Smooth muscle cell (in vitro differentiated cells): ENCODE results near the gene PNN. TPM values are rescaled to one million over a fixed set of nuclear protein-coding genes. Genes with fewer than 3 reads are reported as not detected.
"Not testable (repeated sequence)": the region's sequence is repeated elsewhere in the genome, so short reads cannot be mapped to it uniquely, and the experiment has no call there.

Experiments used
- DNase-seq: peaks from one replicate; lab custom pipeline; 2025; ENCODE audit not compliant: unreplicated experiment; lab: John Stamatoyannopoulos, UW
- H2AFZ ChIP-seq: fragments of 200-600 bp; sonication (generic); 2 replicates; pipeline ENCODE4 v1.6.0; 2016; ENCODE audit warnings: antibody characterized with exemption, low read depth, mild to moderate bottlenecking
- H3F3A ChIP-seq: fragments of 200-600 bp; sonication (generic); 2 replicates; pipeline ENCODE4 v1.6.0; 2017; ENCODE audit warnings: antibody characterized with exemption, low read depth
- H3K27ac ChIP-seq: fragments of 200-600 bp; sonication (generic); 2 replicates; pipeline ENCODE4 v1.5.1; 2016; ENCODE audit warnings: low read depth, mild to moderate bottlenecking
- H3K27me3 ChIP-seq: fragments of 200-600 bp; sonication (generic); 2 replicates; pipeline ENCODE4 v1.6.1; 2016; ENCODE audit warnings: low read depth, mild to moderate bottlenecking
- H3K36me3 ChIP-seq: fragments of 200-600 bp; sonication (generic); 2 replicates; pipeline ENCODE4 v1.5.1; 2016; ENCODE audit warnings: low read depth
- H3K4me1 ChIP-seq: fragments of 200-600 bp; sonication (generic); 2 replicates; pipeline ENCODE4 v1.5.1; 2016; ENCODE audit warnings: low read depth
- H3K4me2 ChIP-seq: fragments of 200-600 bp; sonication (generic); 2 replicates; pipeline ENCODE4 v1.6.0; 2016; ENCODE audit warnings: mild to moderate bottlenecking
- H3K4me3 ChIP-seq: fragments of 200-600 bp; sonication (generic); 2 replicates; pipeline ENCODE4 v1.5.1; 2016; ENCODE audit warnings: mild to moderate bottlenecking
- H3K79me2 ChIP-seq: fragments of 200-600 bp; sonication (generic); 2 replicates; pipeline ENCODE4 v1.6.0; 2016; ENCODE audit warnings: low read depth, mild to moderate bottlenecking
- H3K9ac ChIP-seq: fragments of 200-600 bp; sonication (generic); 2 replicates; pipeline ENCODE4 v1.6.0; 2016; ENCODE audit warnings: low read depth
- H3K9me3 ChIP-seq: fragments of 200-600 bp; sonication (generic); replicated peaks from 2 replicates; pipeline ENCODE4 v1.5.1; 2016; ENCODE audit warnings: low read depth
- H4K20me1 ChIP-seq: fragments of 200-600 bp; sonication (generic); 2 replicates; pipeline ENCODE4 v1.6.0; 2016; ENCODE audit warnings: low read depth
- WGBS: methylation state at CpG from one replicate; pipeline ENCODE4 v1.1.7; 2016; ENCODE audit warnings: low lambda C conversion rate; 5-methylcytosine and 5-hydroxymethylcytosine counted together
- polyA plus RNA-seq: library from polyadenylated mRNA; unstranded; fragments of >200 nt; fragmentation: Nextera tagmentation; extraction: Ambion mirVana; gene quantifications from 2 replicates; pipeline ENCODE4 v1.2.1, GENCODE V29; 2016
- total RNA-seq: library from RNA; depleted of rRNA; stranded (reverse); fragments of >200 nt; gene quantifications from 2 replicates; pipeline ENCODE4 v1.2.3, GENCODE V29; 2014
- TF ChIP-seq, protein P1 (sequence below): fragments of 200-600 bp; sonication (generic); IDR thresholded peaks from 2 replicates; pipeline ENCODE4 v1.5.1; 2017; ENCODE audit warnings: borderline replicate concordance, mild to moderate bottlenecking, antibody characterized with exemption; ENCODE audit not compliant: insufficient read depth, poor library complexity, severe bottlenecking

Gene PNN
- total RNA-seq (30.7 and 34.0 TPM in 2 replicates), polyA plus RNA-seq (26.0 and 56.0 TPM in 2 replicates)

DNA sequence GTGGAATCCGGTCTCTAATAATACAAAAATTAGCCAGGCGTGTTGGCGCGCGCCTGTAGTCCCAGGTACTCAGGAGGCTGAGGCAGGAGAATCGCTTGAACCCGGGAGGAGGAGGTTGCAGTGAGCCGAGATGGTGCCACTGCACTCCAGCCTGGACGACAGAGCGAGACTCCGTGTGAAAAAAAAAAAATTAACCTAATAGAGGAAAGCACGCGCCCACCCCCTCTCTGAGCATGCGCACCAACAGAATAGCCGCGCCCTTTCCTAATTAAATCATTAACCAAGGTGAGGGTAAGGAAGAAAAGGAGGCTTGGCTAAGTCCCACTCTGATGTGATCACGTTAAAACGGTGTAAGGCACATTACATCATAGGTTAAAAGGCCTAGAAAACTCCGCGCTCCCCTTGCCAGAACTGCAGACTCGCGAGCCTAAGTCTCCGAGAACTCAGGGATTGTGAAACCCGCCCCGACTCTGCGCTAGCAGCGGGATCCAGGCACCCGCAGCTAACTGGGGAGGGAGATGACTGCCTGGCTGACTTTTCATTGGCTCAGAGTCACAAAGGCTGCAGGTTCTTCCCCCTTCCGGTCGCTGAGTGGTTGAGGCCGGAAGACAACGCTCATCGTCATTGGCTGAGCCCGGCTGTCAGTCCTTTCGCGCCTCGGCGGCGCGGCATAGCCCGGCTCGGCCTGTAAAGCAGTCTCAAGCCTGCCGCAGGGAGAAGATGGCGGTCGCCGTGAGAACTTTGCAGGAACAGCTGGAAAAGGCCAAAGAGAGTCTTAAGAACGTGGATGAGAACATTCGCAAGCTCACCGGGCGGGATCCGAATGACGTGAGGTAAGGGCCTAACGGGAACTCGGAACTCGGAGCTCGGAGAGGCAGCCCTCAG lies at the start of gene PNN:
Gene PNN, plus strand, starts transcription at position 695 of the 885 bp plus-strand sequence. Its CDS starts 26 bp downstream, at position 721.
- DNase-seq, result peak; percentile 83
- whole genome bisulfite sequencing, result 5% methylated on average over 51 of the region's 56 CpGs
- H3K9me3 ChIP-seq, result no peaks in the 10 kb centered on the region
- H3K27ac ChIP-seq, result peak within 1 kb of the TSS; percentile 89
- peak within 1 kb of the TSS; percentile 98 for H3K9ac ChIP-seq
- peak within 1 kb of the TSS; percentile 99 for H3K4me3 ChIP-seq
- peak within 1 kb of the TSS; percentile 98 for H3K4me2 ChIP-seq
- H3K4me1 ChIP-seq, result peaks cover 21% of the 10 kb centered on the region
- H3K36me3 ChIP-seq, result peaks cover 28% of the 10 kb centered on the region
- peaks cover 40% of the 10 kb centered on the region for H4K20me1 ChIP-seq
- peak within 1 kb of the TSS; percentile 37 for H2AFZ ChIP-seq
- no peaks in the 10 kb centered on the region for H3K27me3 ChIP-seq
- peaks cover 46% of the 10 kb centered on the region for H3K79me2 ChIP-seq
- peaks cover 20% of the 10 kb centered on the region for H3F3A ChIP-seq
- TF ChIP-seq, protein P1, sequence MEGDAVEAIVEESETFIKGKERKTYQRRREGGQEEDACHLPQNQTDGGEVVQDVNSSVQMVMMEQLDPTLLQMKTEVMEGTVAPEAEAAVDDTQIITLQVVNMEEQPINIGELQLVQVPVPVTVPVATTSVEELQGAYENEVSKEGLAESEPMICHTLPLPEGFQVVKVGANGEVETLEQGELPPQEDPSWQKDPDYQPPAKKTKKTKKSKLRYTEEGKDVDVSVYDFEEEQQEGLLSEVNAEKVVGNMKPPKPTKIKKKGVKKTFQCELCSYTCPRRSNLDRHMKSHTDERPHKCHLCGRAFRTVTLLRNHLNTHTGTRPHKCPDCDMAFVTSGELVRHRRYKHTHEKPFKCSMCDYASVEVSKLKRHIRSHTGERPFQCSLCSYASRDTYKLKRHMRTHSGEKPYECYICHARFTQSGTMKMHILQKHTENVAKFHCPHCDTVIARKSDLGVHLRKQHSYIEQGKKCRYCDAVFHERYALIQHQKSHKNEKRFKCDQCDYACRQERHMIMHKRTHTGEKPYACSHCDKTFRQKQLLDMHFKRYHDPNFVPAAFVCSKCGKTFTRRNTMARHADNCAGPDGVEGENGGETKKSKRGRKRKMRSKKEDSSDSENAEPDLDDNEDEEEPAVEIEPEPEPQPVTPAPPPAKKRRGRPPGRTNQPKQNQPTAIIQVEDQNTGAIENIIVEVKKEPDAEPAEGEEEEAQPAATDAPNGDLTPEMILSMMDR, result no peak

DNA sequence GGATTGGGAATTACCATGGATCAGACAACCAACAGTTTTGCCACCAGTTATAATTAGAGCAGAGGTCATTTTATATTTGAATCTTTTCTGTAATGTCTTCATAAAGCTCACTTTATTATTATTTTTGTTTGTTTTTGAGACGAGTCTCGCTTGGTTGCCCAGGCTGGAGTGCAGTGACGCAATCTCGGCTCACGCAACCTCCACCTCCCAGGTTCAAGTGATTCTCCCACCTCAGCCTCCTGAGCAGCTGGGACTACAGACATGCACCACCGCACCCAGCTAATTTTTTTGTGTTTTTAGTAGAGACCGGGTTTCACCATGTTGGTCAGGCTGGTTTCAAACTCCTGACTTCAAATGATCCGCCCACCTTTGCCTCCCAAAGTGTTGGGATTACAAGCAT lies 37.2 kb upstream of the PNN start:
- H2AFZ ChIP-seq, H3K27me3 ChIP-seq, H3K79me2 ChIP-seq, H3K4me1 ChIP-seq, H3K4me2 ChIP-seq, H3K4me3 ChIP-seq, H3K9me3 ChIP-seq, H3K27ac ChIP-seq, H3K9ac ChIP-seq, H4K20me1 ChIP-seq, H3F3A ChIP-seq, DNase-seq: not testable (repeated sequence)
- WGBS, result 98% methylated on average over 8 of the region's 8 CpGs
- H3K36me3 ChIP-seq, result peaks cover 13% of the 10 kb centered on the region

- Histone ChIP-seq H4K20me1 (no peaks in the 10 kb centered on the region), H3K27me3 (no peaks in the 10 kb centered on the region), H3K27ac (no peak overlapping the region), H3F3A (no peaks in the 10 kb centered on the region), H3K4me1 (no peaks in the 10 kb centered on the region), H3K4me2 (no peak overlapping the region), H3K36me3 (peaks cover 13% of the 10 kb centered on the region), H3K79me2 (no peaks in the 10 kb centered on the region), H3K9me3 (no peaks in the 10 kb centered on the region), H3K4me3 (no peak overlapping the region), H2AFZ (no peak overlapping the region), H3K9ac (no peak overlapping the region)
- WGBS, result 96% methylated on average over 1 of the region's 1 CpG
- DNase-seq, result no peak
- TF ChIP-seq, protein P1, result no peak
Observed at GRCh38 chr14:39138440-39138839, 36.6 kb upstream of the PNN start.

DNA sequence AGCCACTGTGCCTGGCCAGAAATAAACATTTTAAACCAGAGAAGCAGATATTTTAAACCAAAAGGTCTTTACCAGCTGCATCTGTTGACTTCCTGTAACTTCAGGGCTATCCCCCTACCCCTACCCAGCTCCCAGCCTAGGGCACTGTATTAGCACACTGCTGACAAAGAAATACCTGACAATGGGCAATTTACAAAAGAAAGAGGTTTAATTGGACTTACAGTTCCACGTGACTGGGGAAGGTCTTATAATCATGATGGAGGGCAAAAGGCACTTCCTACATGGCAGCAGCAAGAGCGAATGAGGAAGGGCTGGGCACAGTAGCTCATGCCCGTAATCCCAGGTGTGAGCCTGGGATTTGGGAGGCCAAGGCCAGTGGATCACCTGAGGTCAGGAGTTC lies 34.9 kb upstream of the PNN start:
- Histone ChIP-seq H3K79me2 (no peaks in the 10 kb centered on the region), H3F3A (no peaks in the 10 kb centered on the region), H2AFZ (no peak overlapping the region), H3K9me3 (no peaks in the 10 kb centered on the region), H4K20me1 (no peaks in the 10 kb centered on the region), H3K9ac (no peak overlapping the region), H3K27me3 (no peaks in the 10 kb centered on the region), H3K4me1 (no peaks in the 10 kb centered on the region), H3K4me2 (no peak overlapping the region), H3K4me3 (no peak overlapping the region), H3K27ac (no peak overlapping the region), H3K36me3 (peaks cover 13% of the 10 kb centered on the region)
- 97% methylated on average over 3 of the region's 3 CpGs for WGBS
- no peak for DNase-seq
- TF ChIP-seq, protein P1, result no peak

- H3K4me2 ChIP-seq, H3K27me3 ChIP-seq, H4K20me1 ChIP-seq, DNase-seq, H2AFZ ChIP-seq, H3K27ac ChIP-seq, H3K79me2 ChIP-seq, H3K9ac ChIP-seq, H3K4me1 ChIP-seq, H3K36me3 ChIP-seq, H3K9me3 ChIP-seq, H3F3A ChIP-seq, H3K4me3 ChIP-seq: not testable (repeated sequence)
- WGBS, result 96% methylated on average over 1 of the region's 1 CpG
Observed at GRCh38 chr14:39141623-39142022, 33.4 kb upstream of the PNN start.

- H3K36me3 ChIP-seq, H3K4me1 ChIP-seq, H4K20me1 ChIP-seq, H3K4me3 ChIP-seq, H3K9ac ChIP-seq, DNase-seq, H3K9me3 ChIP-seq, H3K27me3 ChIP-seq, H3K4me2 ChIP-seq, H2AFZ ChIP-seq, H3F3A ChIP-seq, H3K79me2 ChIP-seq, H3K27ac ChIP-seq: not testable (repeated sequence)
- 67% methylated on average over 2 of the region's 2 CpGs for WGBS
Observed at GRCh38 chr14:39143226-39143625, 31.8 kb upstream of the PNN start.
